GM19351 (cell line): ENCODE data around the gene NUDT21.
"Not testable (repeated sequence)": the region's sequence is repeated elsewhere in the genome, so short reads cannot be mapped to it uniquely, and the experiment has no call there.

Source experiments
- ATAC-seq: cut with Tn5 transposase; IDR thresholded peaks from one replicate; pipeline ENCODE4 v1.9.1; 2021; ENCODE audit warnings: mild to moderate bottlenecking, moderate library complexity; ENCODE audit not compliant: unreplicated experiment

The NUDT21 gene

DNA sequence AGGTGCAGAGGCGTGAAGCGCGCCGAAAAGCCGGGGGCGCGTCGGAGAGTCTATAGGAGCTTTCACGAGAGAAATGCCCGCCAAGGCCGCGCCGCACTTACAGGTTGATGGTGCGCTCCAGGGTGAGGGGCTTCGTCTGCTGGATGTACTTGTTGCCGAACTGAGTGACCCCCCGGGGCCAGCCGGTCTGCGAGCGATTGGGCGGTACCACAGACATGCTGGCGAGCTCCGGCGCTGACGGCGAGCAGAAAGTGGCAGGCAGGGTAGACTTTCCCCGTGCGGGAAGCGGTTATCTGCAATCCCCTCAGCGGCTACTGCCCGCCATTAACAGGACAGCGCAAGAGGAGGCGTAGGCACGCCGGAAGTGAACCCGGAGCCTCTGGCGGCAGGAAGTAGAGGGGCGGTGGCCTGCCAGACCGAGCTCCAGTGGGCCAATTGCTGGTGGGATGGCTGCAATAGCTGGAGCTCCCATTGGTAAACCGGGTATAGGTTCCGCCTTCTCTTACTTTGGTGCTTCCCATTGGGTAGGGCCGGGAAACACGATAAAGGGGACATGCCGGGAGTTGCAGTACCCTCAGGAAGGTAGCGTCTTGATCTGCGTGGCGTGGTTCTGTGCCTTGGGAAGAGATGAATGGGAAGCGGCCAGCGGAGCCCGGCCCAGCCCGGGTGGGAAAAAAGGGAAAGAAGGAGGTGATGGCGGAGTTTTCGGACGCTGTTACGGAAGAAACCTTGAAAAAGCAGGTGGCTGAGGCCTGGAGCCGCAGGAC lies at the start of gene NUDT21, which contains the start of gene OGFOD1:
Gene NUDT21 (minus strand): TSS at position 347 of the 767 bp plus-strand sequence. CDS start 130 bp downstream, at position 217.
Gene OGFOD1 (plus strand): TSS at position 569 of the 767 bp plus-strand sequence. CDS start 59 bp downstream, at position 628.
- peak; percentile 95 for ATAC-seq

DNA sequence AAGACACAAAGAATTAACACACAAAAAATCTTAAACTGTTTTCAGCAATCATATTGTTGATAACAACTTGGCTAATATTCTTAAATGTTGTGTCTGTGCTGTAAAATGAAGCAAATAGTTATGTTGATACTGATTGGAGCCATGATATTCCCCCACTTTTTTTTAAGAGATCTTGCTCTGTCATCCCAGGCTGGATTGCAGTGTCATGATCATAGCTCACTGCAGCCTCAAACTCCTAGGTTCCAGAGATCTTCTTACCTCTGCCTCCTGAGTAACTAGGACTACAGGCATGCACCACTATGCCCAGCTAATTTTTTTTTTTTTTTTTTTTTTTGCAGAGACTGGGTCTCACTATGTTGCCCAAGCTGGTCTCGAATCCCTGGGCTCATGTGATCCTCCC lies 42.7 kb upstream of the NUDT21 start:
- ATAC-seq: no peak

DNA sequence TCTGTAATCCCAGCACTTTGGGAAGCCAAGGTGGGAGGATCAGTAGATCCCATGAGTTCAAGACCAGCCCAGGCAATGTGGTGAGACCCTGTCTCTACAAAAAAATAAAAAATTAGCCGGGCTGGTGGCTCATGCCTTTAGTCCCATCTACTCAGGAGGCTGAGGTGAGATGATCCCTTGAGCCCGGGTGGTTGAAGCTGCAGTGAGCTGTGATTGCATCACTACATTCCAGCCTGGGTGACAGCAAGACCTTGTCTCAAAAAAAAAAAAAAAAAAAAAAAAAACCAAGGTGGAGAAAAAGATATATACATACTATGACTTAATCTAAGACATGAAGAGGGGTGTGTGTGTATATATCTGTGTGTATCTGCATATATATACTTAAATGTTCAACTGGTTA lies 42.0 kb upstream of the NUDT21 start:
- ATAC-seq: no peak

DNA sequence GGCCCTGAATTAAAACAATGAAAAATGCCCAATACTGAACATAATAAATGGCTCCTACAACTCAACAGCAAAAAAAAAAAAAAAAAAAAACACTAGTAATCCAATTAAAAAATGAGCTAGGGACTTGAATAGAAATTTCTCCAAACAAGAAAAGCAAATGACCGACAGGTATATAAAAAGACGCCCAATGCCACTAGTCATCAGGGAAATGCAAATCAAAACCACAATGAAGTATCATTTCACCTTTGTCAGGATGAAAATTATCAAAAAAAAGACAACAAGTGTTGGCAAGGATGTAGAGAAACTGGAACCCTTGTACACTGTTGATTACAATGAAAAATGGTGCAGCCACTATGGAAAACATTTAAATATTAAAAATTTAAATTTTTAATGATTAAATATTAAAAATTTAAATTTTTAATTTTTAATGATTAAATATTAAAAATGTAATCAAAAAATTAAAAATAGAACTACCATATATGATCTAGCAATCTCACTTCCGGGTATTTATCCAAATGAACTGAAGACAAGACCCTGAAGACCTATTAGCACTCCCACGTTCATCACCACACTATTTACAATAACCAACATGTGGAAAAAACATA lies 40.6 kb upstream of the NUDT21 start:
- ATAC-seq: no peak

DNA sequence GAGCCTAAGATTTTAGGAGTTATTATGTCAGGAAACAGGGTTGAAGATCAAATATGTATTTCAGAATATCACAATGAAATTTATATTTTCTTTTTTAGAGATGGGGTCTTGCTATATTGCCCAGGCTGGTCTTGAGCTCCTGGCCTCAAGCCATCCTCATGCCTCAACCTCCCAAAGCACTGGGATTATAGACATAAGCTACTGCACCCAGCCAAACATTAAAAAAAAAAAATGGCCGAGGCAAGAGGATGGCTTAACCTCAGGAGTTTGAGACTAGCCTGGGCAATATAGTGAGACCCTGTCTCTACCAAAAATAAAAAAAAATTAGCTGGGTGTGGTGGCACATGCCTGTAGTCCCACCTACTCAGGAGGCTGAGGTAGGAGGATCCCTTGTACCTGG lies 37.7 kb upstream of the NUDT21 start:
- ATAC-seq: not testable (repeated sequence)

GRCh38 chr16:56488035-56488434 lies 36.9 kb upstream of the NUDT21 start:
- no peak for ATAC-seq

DNA sequence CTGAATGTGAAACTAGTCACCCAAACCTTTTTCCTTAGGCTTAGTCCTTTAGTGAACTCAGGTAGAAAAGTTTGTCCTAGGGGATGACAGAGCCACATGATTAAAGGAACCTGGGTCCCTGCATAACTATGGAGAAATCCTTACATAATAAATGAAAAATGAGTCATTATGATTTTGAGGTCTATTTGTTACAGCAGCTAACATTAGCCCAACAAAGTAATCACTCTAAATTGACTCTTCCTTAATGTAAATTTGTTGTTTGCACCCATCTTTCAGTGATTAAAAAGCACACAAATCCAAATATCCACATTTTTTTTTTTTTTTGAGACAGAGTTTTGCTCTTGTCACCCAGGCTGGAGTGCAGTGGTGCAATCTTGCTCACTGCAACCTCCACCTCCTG lies 32.3 kb upstream of the NUDT21 start:
- ATAC-seq: no peak

- no peak for ATAC-seq
Observed at GRCh38 chr16:56482683-56483236, 31.6 kb upstream of the NUDT21 start.

- no peak for ATAC-seq
Observed at GRCh38 chr16:56481468-56482122, 30.5 kb upstream of the NUDT21 start.

- ATAC-seq: no peak
Observed at GRCh38 chr16:56480776-56481467, 29.8 kb upstream of the NUDT21 start.

- ATAC-seq: no peak
Observed at GRCh38 chr16:56479469-56479868, 28.3 kb upstream of the NUDT21 start.

- no peak for ATAC-seq
Observed at GRCh38 chr16:56478281-56479049, 27.3 kb upstream of the NUDT21 start.

DNA sequence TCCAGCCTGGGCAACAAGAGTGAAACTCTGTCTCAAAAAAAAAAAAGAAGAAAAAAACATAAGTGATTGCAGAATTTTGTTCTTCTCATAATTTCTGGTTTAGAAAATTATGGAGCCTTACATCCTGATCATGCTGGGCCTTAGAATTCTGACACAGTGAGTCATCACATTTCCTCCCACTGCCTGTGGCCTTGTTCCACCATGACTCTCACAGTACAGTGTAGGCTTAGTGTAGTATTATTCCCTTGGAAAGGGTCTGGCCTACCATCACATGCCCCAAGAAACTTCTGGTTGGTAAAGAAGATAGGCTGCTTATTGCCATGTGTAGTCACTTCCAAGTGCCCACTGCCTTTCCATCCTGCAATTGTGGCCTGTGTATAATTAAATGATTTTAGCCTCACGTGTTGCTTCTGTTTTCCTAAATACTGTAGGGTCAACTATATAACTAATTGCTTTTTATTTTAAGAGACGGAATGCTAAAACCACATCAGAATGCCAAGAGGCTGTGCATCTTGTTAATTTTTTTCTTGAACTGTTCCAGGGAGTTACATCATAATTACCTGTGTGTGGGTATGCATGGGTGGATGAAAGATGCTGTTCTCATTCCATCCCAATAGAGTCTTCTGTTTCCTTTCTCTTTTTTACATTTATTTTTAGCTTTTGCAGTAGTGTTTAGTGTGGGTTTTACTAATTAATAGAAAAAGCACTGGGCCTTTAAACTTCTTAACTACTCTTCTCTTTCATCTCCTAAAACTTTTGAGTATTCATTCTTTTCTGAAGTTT lies 26.2 kb upstream of the NUDT21 start:
- no peak for ATAC-seq

DNA sequence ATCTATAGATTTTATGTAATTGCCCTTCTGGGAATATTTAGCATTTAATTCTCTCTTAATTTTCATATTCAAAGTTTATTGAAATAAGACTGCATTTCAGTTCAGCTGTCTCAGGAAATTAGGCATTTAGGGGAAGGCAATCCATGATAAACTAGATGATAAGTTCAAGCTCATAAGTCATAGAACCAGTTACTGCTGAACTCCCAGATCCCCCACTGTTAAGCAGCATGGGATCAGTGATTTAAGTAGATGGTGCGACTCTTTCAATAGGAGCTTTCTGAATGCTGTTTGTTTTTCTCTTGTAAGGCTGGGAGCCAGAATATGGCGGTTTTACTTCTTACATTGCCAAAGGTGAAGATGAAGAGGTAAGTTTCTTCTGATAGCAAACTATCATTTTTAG lies 24.1 kb upstream of the NUDT21 start:
- ATAC-seq: no peak

DNA sequence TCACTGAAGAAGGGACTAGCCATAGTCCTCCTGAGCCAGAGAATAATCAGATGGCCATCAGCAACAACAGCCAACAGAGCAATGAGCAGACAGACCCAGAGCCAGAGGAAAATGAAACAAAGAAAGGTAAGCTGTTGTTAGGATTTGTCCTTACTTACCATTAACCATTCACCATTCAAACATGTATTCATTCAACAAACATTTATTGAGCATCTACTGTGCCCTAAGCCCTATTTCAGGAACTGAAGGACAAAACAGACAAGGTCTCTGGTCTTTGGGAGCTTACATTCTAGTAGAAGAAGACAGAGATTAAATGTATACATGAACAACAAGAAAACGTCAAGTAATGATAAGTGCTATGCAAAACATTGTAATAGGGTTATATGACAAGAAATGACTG lies 19.5 kb upstream of the NUDT21 start:
- no peak for ATAC-seq

GRCh38 chr16:56470232-56470631 lies 19.1 kb upstream of the NUDT21 start:
- no peak for ATAC-seq

DNA sequence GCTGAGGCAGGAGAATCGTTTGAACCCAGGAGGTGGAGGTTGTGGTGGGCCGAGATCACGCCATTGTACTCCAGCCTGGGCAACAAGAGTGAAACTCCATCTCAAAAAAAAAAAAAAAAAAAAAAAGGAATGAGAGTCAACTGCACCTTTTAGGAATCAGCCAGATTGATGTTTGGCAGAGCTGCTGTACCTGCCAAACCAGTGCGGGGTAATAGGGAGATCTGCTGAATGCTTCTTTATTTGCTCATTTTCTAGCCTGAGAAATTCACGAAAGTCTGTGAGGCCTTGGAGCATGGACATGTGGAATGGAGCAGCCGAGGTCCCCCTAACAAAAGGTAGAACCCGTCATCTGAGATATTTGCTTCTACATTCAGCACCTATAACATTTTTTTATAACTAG lies 18.6 kb upstream of the NUDT21 start:
- ATAC-seq: no peak

GRCh38 chr16:56468800-56469199 lies 17.7 kb upstream of the NUDT21 start:
- no peak for ATAC-seq

DNA sequence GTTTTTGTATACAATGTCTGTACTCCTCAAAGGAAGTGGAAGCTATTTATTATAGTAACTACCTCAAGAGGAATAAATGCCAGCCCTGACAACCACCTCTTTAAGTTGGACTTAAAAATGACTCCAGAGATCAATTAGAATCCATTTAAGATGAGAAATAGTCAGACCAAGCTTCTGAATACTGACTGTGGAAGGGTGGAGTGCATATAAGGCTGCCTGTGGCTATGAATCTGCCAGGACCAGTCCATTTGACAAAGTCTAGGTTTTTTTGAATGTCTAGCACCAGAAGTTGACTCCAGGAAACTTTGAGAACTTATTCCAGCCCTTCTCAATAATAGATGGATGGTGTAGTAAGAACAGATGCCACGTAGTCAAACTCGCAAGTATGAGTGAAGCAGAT lies 15.2 kb upstream of the NUDT21 start:
- no peak for ATAC-seq

- ATAC-seq: no peak
Observed at GRCh38 chr16:56463153-56463552, 12.0 kb upstream of the NUDT21 start.
